Measurements from ENCODE around the gene MTMR1.

MTMR1 gene

GRCh38 chrX:150762258-150763165 is 69.3 kb downstream of the MTMR1 start:
- no peak for DNase-seq (ENCODE audit: low read depth in 2 of 2)

GRCh38 chrX:150763303-150763797 is 70.2 kb downstream of the MTMR1 start:
- DNase-seq (ENCODE audit: low read depth in 2 of 2), result no peak

DNA sequence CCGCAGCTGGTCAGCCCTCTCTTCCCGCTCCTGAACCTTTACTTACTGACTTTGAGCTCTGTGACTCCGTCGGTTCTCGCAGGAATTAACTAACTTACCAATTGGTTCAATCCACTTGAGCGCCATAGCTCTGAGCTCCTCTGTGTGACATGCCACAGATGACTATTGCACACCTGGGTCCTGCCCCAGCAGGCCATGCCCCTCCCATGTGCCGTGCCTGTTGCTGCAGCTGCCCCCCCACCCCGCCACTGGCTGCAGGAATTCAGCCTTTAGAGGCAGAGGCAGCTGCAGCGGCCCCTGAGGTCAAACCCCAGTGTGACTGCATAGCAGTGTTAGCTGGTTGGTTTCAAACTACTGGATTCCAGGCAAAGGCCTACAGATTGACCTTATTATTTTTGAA is 70.6 kb downstream of the MTMR1 start:
- no peak for DNase-seq (ENCODE audit: low read depth in 2 of 2)

DNA sequence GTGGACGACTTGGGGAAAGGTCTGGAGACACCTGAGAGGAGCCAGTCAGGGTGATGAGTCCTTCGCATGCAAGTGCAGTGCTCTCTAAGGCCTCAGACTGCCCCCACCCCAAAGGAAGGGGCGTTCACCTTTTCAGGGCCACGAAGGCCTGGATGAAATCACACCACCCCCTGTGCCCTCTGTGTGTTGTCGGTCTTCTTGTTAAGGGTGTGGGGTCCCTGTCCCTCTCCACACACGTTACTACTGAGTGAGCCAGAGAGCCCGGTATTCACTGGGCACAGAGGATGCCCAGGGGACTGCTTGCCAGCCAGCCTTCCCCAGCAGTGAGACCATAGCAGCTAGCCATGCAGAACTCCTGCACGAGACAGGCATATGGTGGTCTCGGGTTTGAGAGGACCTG is 72.0 kb downstream of the MTMR1 start:
- DNase-seq (ENCODE audit: low read depth in 2 of 2), result no peak

DNA sequence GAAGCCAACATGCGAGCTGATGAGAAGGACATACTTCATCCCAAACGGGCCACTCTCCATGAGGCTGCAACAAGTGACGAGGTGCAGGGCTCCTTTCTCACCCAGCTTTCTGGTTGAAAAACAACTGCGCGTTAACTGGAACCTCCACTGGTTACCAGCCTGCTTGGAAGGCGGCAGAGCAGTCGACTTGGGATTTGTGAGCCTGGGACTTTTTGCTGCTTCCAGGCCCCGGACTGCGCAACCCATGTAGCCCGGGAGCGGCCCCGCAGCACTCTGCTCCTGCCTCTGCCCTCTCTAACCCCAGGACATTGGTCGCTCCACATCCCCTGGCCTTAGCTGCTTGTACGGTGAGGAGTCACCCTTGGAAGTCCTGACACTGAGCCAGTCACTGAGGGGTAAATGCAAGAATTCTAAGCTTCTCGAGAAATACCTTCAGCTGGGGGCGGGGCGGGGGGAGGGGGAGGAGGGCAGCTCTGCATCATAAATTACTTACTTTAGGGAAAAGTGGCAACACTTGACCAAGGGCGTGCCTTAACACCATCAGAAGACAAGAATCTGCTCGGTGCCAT is 72.7 kb downstream of the MTMR1 start:
- DNase-seq (ENCODE audit: low read depth in 2 of 2), result no peak

GRCh38 chrX:150766351-150767044 is 73.3 kb downstream of the MTMR1 start:
- DNase-seq (ENCODE audit: low read depth in 2 of 2), result no peak

- DNase-seq (ENCODE audit: low read depth in 2 of 2), result no peak
These were observed 73.8 kb downstream of the MTMR1 start for GRCh38 chrX:150767045-150767395.

- no peak for DNase-seq (ENCODE audit: low read depth in 2 of 2)
These were observed 74.4 kb downstream of the MTMR1 start for GRCh38 chrX:150767475-150768131.

DNA sequence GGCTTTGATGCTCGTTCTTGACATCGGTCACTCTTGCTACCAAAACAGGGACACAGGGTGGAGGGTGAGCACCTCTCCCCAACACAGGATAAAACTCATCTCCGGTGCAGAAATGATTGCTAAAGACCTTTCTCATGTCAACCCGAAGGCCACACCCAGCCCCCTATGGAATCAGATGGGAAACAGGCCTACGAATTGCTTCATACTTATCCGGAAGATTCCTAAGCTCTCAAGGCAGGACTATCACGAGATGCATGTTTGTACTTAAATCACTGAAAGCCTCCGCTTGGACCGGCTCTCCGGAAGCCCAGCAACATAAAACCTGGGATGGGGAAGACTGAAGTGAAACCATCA is 74.9 kb downstream of the MTMR1 start:
- no peak for DNase-seq (ENCODE audit: low read depth in 2 of 2)

DNA sequence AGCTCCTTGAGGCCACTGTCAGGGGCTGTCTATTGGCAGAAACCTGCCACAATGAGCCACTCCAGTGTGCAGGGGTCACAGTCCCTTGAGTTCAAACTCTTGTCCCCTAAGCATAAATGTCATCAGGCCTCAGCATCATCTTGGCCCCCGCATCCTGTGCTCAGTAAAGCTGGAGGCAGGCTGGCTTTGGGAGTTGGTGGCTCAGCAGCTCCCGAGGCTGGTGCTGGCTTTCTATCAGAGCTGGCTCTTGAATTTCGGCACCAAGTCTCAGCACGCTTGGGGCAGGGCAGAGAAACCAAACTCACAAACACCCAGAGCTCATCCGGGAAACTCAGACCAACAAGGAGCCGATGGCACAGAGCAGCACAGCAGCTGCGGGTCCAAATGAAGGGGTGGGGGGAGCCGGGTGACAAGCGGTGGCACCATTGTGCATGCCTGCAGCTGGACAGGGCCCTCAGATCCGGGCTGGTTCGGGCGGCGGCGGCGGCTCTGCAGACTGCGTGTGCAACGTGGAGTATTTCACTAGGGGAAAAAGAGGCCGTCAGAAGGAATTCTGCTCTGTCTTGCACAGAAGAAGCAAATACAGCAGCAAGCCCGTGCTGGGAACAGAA is 75.5 kb downstream of the MTMR1 start:
- DNase-seq (ENCODE audit: low read depth in 2 of 2), result no peak

- DNase-seq (ENCODE audit: low read depth in 2 of 2), result no peak
These were observed 76.2 kb downstream of the MTMR1 start for GRCh38 chrX:150769408-150769807.

DNA sequence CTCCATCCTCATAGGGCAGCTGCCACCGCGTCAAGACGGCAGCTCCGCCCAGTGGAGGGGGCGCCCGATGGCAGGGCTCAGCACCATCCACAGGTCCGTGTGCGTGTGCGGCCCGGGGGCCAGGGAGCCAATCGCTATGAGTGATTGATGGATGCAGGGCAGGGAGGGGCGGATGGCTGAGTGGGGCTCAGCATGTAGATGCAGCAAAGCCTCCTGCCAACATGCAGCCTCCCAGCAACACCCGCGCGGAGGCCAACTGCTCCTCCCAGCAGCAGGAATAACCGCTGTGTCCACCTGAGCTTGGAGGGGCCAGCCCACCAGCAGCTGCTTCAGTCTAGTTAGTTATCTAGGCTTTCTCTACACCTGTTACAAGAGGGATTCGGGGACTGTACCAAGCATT is 77.4 kb downstream of the MTMR1 start:
- DNase-seq (ENCODE audit: low read depth in 2 of 2), result no peak

DNA sequence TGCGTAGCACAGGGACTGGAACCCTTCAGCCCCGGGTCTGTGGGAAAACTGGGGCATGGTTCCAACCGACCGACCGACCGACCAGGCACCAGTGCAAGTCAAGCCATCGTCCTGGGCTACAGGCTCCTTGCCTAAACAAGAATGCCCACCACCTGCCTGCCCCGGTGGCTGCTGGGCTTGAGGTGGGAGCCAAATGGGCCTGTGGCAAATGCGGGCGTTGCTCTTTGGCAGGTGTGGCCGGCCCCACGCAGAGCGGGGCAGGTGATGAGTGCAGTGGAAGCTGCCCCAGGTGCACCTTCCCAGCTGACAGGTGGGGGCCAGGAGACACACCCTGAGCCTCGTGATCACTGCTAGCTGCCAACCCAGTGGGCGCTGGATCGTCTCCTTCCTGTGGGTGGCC is 77.9 kb downstream of the MTMR1 start:
- no peak for DNase-seq (ENCODE audit: low read depth in 2 of 2)

DNA sequence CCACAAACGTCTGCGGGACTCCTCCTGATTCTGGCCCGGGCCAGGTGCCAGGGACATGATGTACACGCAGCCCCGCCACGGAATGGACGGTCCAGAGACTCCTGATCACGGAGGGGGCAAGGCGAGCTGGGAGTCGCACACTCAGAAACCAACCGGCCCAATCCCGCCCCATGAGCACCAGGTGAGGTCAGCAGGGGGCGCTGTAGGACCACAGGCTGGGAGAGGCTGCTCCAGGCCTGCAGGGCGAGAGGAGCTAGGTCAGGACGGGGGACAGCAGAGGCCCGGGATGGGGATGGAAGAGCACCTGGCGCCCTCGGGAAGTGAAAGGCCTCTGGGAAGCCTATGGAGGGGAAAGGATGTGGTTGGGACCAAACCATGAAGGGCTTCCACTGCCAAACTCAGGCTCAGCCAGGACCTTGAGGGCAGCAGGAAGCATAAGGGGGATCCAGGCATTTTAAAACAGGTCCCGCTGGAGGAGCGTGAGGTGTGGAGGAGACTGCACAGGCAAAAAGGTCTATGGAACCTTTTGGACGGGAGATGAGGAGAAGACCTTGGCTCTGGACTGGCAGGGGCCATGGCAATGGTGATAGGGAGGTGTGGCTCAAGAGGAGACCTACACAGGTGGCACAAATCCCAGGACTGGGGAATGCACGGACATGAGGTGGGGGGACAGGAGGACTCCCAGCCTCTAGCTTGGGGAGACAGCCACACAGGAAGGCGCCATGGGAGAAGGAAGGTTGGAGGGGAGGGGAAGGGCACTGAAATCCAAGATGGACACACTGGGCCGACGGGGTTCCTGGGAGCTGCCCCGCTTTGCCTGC is 79.2 kb downstream of the MTMR1 start:
- peak; percentile 45 to 65 for DNase-seq (ENCODE audit: low read depth in 2 of 2)

DNA sequence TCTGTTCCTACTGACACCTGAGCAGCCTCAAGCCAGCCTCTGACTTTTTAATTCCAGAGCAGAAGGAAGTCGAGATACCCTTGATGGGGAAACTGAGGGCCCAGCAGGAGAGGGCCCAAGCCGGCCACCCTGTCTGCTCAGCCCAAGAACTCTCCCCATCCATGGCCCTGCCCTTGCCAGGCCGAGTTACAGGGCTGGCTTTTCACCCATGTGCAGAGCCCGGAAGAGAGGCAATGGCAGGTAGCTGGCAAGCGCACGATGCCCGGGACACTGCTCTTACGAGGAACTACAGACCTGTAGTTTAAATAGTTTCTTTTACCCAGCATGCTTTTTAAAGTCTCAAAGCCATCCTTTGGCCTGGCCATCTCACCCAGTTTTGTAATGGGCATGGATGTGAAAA is 79.9 kb downstream of the MTMR1 start:
- DNase-seq (ENCODE audit: low read depth in 2 of 2), result no peak

DNA sequence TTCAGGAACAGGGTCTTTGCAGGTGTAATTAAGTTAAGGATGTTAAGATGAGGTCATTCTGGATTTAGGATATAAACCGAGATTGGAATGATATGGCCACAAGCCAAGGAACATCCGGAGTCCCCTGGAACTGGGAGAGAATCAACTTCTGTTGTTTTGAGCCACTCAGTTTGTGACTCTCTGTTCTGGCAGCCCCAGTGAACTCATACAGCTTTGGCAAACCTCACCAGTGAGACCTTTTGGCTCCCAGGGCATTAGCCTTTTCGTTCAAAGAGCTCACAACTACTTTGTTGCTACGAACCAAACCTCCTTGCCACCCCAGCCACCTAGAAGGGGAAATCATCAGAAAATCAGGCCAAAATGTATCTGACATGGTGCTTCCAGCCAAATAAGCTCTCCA is 80.4 kb downstream of the MTMR1 start:
- no peak for DNase-seq (ENCODE audit: low read depth in 2 of 2)

DNA sequence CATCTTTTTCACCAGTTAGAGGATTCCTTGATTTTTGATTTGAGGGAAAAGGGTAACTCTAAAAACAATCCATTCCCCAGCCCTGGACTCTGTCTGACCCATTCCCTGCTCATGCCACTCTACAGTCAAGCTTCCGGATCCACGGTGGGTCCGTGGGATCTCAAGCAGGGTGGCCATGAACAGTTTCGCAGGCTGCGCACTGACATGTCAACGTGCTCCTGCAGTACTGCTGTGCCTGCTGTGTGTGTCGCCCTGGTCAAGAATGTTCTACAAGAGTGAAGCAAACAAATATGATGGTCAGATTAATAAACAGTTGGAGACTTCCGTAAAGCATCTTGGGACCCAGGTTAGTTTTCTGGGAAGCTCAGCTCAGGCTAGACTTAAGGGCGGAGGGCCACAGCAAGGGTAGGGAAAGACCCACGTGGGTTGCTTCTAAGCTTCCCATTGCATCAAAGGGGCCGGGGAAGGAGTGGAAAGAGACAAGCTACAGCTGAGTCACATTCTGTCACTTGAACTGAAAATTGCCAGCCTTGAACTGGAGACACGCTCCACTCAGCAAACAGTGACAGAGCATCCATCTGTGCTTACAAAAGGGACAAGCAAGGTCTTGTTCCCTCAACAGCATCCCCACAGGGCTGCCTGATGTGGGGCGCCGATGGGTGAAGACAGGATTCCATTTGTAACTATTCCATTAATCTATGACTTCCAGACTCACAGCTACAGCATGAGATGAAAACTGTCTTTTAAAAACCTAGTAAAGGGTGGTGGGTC is 81.8 kb downstream of the MTMR1 start:
- DNase-seq (ENCODE audit: low read depth in 2 of 2), result no peak

DNA sequence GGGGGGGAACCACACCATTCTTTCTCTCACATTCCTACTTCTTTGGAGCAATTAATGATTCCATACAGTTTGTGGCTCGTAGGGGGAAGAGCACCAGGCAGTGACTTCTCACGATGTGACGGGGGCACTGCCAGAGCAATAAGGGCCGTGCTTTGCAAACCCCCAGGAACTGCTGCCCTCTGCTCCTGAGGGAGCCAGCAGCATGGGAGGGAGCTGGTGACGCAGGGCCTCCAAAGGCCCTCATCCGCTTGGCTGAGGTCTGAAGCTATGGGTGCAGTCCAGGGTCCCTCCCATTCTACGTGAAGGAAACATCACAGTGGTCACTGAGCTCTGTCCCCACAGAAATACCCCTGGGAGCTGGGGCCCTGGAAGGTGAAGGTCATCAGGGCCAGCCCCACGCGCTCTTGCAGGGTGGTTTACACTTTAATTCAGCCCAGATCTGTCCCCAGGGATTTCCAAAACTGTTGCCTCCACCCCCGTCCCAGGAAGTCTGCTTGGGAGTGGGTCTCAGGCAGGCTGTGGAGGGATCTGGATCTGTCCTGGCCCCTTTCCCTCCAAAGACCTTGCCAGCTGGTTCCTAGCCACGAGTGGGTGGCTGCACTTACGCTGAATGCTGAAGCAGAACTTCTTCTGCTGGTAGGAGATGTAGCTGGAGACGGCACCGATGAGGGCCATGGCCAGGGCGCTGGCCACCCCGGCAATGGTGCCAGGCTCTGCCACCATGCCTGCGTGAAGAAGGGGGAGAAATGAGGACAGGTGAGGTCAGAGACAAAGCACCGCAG is 82.6 kb downstream of the MTMR1 start:
- no peak for DNase-seq (ENCODE audit: low read depth in 2 of 2)

GRCh38 chrX:150777328-150777992 is 84.3 kb downstream of the MTMR1 start:
- DNase-seq (ENCODE audit: low read depth in 2 of 2), result no peak

Measured in stimulated activated CD4-positive, alpha-beta T cell treated with anti-CD3 and anti-CD28 coated beads, Interleukin-1b, Interleukin-23, amount 100 ng/mL, for 1 hour (primary cell).